GM19324 (cell line): ENCODE data around the gene USP37.
"Not testable (repeated sequence)": the region's sequence is repeated elsewhere in the genome, so short reads cannot be mapped to it uniquely, and the experiment has no call there.

Experiments
- ATAC-seq: cut with Tn5 transposase; IDR thresholded peaks from one replicate; pipeline ENCODE4 v1.9.1; 2021; ENCODE audit warnings: mild to moderate bottlenecking, moderate library complexity; ENCODE audit not compliant: unreplicated experiment, low FRiP score

The USP37 gene

GRCh38 chr2:218557941-218558340, 10.2 kb downstream of the USP37 start:
- no peak for ATAC-seq

DNA sequence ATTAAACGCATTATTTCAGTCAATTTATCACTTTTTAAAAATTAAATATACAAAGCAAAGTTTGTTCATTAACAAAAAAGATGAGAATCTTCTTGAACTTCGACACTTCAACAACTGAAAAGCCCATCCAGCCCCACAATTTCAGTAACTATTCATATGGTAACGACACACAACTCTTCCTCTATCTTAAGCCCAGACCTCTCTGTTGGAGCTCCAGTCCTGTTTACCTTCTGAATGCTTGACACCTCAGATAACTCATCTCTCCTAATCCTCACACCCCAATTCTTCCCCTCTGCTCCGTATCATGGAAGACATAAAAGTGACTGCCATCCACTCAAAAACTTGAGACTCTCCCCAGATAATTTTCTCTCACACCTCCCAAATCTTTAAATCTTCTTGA, 12.6 kb downstream of the USP37 start:
- ATAC-seq: no peak

GRCh38 chr2:218554225-218554624, 13.9 kb downstream of the USP37 start:
- not testable (repeated sequence) for ATAC-seq

DNA sequence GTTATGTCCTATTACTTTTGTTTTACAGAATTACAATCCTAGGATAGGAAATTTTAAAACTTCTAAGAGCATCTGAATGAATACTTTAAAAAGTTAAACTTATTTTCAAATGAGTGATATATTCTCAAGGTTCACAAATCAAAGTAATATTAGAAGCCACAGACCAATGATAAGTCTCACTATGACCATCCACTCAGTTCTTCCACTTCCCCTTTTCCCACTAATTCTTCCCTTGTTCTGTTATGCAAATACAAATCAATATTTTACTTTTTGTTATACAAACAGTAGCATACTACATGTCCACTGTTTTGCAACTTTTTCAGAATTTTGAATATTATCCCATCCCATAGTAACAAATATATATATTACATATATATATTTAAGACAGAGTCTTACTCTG, 20.2 kb downstream of the USP37 start:
- no peak for ATAC-seq

DNA sequence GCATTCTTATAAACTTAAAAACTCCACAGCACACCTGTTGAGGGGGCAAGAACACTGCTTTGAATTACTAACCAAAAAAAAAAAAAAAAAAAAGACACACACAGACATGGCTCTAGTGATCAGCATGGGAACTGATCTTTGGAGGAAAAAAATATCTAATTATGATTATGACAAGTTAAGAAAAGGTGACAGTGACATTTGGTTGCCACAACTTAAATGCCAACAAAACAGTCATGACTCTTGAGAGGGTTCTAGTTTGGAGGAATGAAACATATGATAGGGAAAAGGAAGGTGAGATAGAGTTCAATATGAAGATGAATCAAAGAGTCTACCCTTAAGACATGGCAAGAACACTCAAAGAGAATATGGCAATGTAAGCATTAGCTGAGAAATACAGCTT, 20.6 kb downstream of the USP37 start:
- ATAC-seq: no peak

GRCh38 chr2:218546012-218546411, 22.1 kb downstream of the USP37 start:
- ATAC-seq: no peak

DNA sequence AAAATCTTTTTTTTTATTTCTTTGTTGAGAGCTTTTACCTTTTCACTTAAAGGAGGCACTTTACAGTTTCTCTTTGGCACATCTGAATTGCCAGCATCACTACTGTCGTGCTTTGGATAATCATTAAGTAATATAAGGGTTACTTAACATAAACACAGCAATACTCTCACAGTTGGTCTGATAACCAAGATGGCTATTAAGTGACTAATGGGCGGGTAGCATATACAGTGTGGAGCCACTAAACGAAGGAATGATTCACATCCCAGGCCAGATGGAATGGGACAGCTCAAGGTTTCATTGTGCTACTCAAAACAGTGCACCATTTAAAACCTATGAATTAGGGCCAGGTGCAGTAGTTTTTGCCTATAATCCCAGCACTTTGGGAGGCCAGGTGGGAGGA, 28.1 kb downstream of the USP37 start:
- ATAC-seq: no peak

GRCh38 chr2:218536804-218537494, 31.2 kb downstream of the USP37 start:
- ATAC-seq: no peak

GRCh38 chr2:218529990-218530389, 38.2 kb downstream of the USP37 start:
- no peak for ATAC-seq

- ATAC-seq: not testable (repeated sequence)
Measured at GRCh38 chr2:218528409-218528808, 39.7 kb downstream of the USP37 start.

- no peak for ATAC-seq
Measured at GRCh38 chr2:218523651-218524050, 44.5 kb downstream of the USP37 start.

- ATAC-seq: no peak
Measured at GRCh38 chr2:218518876-218519275, 49.3 kb downstream of the USP37 start.

- no peak for ATAC-seq
Measured at GRCh38 chr2:218517434-218518206, 50.5 kb downstream of the USP37 start.

DNA sequence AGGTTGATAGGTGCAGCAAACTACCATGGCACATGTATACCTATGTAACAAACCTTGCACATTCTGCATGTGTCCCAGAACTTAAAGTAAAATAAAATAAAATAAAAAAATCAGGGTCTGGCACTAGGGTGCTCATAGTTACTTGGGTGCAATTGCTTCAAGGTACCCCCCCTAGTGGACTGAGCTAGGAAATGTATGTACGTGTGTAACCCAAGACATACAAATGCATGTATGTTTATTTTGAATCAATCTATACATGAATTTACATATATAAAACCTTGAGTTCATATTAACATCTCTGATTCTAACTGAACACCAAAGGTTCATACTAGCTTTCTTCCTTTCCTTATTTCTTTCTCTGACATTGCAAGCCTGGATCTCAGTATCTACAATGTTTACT, 51.5 kb downstream of the USP37 start:
- no peak for ATAC-seq

GRCh38 chr2:218513676-218514075, 54.5 kb downstream of the USP37 start:
- ATAC-seq: no peak

GRCh38 chr2:218508299-218508698, 59.9 kb downstream of the USP37 start:
- ATAC-seq: no peak

GRCh38 chr2:218505754-218506371, 62.3 kb downstream of the USP37 start:
- no peak for ATAC-seq

- ATAC-seq: no peak
Measured at GRCh38 chr2:218501665-218502064, 66.5 kb downstream of the USP37 start.

DNA sequence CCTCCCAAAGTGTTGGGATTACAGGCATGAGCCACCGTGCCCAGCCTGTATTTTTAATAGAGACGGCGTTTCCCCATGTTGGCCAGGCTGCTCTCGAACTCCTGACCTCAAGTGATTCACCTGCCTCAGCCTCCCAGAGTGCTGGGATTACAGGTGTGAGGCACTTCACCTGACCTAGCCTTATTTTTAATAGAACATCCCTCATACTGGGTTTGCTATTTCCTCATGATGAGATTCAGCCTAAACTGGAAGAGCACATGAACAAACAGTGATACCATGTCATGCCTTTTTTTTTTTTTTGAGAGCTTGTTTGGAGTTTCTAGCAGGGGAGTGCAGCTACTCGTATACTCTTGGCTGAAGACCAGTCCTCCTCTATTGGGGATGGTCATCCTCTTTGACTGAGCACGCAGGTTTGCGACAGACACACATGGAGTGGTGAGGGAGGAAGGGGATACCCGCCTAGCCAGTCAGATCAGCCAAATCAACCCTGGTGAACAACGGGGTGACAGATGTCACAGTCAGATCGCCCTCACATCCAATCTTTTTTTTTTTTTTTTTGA, 67.6 kb downstream of the USP37 start:
- no peak for ATAC-seq

DNA sequence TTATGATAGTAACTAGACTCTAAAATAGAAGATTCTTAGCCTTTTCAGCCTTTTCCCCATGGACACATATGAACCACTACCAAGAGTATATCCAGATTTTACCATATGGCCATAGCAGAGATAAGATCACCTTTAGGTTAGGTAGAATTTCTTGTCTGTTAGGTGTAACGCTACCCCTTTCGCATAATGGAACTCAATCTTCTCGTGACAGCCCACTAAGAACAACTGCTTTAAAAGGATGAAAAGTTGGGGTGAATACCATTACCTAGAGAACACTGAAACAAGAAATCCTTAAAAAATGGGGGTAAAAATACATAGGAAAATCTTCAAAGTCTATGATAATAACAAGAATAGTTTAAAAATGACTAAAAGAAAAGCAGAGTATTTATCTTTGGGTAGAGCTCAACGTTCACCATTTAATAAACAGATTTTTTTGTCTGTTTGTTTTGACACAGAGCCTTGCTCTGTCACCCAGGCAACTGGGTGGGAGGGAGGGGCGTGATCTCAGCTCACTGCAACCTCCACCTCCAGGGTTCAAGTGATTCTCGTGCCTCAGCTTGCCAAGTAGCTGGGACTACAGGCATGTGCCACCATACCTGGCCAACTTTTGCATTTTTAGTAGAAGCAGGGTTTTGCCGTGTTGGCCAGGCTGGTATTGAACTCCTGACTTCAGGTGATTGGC, 82.0 kb downstream of the USP37 start:
- ATAC-seq: no peak

- no peak for ATAC-seq
Measured at GRCh38 chr2:218482651-218483050, 85.5 kb downstream of the USP37 start.
